ENCODE results near the gene PELI2.

The PELI2 gene, protein sequence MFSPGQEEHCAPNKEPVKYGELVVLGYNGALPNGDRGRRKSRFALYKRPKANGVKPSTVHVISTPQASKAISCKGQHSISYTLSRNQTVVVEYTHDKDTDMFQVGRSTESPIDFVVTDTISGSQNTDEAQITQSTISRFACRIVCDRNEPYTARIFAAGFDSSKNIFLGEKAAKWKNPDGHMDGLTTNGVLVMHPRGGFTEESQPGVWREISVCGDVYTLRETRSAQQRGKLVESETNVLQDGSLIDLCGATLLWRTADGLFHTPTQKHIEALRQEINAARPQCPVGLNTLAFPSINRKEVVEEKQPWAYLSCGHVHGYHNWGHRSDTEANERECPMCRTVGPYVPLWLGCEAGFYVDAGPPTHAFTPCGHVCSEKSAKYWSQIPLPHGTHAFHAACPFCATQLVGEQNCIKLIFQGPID
- total RNA-seq: 1.2 to 11.8 (median 5.8) reads per million in 18 experiments

DNA sequence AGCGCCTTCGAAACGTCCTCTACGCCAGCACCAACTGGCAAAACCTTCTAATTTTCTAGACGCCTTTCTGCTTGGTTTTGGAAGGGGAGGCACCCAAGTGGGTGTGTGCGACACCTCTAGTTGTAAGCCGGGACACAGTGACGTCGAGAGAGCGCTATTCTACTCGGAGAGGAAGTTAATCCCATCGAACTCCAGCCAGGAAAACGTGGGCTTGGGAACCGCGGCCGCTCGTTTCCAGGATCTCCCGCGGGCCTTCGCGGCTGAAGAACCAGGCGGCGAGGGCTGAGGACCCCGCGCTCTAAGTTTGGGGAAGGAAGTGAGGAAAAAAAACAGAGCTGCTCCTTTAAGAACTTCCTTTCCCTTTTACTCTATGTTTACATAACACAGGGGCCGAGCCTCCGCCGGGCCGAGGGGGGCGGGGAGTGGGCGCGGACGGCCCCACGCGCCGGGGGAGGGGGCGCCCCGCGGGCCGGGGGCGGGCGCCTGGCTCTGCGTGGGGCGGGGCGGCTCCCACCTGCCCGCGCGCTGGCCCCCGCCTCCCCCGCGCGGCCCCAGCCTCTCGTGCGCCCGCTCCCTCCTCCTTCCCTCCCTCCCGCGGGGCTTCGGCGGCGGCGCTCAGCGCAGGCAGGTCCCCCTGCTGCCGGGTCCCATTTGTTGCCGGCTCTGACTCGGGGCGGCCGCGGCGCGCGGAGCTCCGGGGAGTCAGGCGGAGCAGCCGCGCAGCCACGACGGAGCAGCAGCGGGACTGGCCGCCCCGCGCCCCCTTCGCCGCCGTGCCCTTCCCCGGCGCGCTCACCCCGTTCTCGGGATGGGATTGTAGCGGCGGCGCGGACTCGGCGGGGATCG is at the start of gene PELI2:
Gene PELI2, plus strand, starts transcription at position 647 of the 846 bp plus-strand sequence. CDS start 250 bp downstream, outside the sequence.
- peak; percentile 51 to 55 for DNase-seq

DNA sequence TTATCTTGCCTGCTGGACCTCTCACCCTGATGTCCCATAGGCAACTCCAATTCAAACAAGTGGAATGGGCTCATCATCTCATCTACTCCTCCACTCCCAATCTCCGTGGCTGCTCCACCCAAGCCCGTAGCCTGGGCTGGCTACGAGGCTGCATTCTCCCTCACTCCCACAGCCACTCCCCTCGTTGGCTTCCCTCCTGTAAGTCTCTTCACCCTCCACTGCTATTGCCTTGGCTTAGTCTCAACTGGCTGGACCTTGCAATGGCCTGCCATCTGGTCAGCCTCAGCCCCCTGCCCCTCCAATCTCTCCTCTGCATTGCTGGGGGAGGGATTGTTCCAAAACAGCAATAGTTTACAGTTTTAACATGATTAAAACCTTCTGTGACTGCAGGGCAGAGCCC is 44.4 kb upstream of the PELI2 start:
- no peak for DNase-seq

DNA sequence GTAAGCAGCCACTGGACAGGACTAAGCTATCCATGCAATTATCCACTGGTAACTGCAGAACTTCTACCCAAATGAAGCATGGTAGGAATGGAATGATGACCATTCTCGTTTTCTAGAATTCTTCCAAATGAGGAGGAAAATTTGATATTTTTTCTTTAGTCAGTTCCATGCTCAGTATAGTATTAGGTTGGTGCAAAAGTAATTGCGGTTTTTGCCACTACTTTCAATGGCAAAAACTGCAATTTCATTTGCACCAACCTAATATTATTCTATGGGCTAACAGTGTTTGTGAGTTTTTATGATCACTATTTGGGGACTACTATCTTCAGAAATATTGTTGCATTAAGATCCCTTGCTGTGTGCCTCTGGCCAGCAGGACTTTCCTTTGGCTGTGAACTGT is 42.9 kb upstream of the PELI2 start:
- DNase-seq: no peak

DNA sequence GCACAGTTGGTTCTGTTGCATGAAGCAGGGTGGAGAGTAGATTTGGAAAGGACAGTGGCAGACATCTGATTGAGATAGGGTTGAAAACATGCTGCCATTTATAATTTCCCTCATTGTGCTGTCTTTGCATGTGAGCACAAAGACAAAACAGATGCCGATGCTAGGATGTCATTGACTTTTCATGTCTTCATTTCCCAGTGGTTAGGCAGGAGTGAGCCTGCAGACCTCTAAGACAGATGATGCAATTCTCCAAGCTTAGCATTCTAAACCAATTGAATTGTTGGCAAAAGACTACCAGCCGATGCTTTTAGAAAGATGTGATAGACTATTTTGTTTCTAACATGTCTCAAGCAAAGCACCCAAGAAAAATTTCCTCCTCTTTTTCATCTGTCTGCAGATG is 37.1 kb upstream of the PELI2 start:
- no peak for DNase-seq

DNA sequence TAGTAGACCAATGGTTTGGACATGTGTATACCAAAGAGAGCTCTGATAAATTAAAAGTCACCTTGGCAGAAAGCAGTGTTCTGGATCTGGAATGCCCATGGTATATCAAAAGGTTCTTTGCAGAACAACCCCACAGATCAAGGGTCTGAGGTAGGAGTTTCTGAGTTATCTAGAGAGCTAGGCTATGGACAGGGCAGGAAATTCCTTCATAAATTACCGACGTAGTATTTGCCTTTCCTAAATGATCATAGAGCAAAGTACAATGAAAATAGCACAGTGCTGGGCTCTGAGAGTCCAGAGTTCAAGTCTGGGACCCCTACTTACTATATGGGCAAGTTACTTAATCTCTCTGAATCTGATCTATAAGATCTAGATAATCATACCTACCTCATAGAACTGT is 35.3 kb upstream of the PELI2 start:
- DNase-seq: no peak

DNA sequence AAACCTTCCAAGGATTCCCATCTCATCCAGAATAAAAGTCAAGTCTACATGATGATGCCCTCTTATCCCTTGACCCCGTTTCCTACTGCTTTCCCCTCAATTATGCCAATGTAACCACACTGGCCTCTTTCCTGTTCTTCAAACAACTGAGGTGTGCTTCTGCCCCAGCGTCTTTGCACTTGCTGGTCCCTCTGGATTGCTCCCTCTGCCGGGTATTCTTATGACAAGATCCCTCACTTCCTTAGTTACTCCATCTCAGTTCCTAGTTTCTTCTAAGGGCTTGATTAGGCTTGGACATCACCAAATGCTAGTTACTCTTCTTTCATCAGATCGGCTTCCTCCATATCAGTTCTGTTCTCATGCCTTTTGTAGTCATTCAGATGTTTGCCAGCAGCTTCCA is 32.7 kb upstream of the PELI2 start:
- DNase-seq: no peak

DNA sequence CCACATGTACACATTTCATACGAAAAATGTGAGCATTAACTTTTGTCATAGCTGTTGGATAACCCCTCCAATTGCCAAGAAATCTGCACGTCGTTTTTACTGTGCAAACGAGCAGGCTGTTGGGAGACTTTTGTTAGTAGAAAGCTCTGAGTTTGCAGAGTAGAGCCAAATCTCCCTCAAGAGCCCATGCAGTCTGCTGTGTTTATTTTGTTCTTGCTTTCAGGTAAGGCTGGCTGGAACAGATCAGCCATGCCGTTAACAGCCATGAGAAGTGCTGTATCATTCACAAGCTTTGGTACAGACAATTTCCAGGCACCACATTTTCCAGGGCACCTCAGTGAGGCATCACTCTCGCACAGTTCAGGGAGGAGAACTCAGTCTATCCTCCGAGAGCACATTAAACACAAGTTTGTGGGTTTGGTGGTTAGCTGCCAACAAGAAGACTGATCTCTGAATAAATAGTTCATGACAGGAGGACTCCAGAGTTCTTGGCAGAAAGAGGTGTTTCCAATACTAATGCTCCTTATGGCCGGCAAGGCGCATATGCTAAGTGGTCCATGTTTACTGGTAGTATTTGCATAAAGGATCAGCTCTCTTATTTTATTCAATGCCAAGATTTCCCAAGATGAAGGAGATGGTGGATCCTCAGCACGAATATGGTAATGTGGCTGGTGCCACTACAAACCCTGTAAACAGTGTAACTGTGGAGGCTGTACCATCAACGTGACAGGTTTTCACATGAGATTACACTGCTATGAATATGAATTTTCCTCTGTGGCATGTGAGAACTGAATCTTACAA is 30.3 kb upstream of the PELI2 start:
- DNase-seq: no peak

DNA sequence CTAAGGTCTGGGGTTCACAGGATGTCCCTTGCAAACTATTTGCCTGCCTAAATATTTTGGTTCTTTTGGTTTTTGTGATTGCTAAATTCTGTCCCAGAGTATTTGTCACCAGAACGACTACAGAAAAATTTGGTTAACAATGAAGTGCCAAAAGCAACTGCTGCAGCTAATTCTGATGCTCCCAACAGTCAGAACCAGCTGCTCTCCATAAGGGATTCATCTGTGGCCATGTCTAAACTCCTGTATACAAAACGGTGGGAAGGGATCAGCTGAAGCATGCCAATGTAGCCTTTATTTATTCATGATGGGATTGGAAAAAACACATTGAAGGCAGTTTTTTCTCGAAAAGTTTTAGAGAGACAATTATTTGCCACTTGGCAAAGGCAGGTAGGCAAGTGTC is 29.3 kb upstream of the PELI2 start:
- no peak for DNase-seq

DNA sequence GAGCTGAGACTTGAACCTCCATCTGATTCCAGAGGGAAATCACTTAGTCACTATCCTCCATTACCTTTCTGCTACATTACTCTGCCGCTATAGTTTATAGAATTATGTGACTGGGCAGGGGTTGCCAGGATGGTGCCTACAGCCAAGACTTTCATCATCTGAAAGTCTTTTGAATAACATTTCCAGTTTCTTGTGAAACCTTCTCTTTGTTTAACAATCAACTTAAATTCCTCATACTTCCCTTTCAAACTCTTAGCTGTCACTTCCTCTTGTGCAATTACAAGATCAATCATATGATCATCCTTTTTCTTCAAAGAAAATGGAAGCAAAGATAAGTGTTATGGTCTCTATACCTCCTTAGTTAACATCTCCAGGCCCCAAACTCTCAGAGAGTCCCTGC is 25.4 kb upstream of the PELI2 start:
- DNase-seq: peak; percentile 56 to 91

DNA sequence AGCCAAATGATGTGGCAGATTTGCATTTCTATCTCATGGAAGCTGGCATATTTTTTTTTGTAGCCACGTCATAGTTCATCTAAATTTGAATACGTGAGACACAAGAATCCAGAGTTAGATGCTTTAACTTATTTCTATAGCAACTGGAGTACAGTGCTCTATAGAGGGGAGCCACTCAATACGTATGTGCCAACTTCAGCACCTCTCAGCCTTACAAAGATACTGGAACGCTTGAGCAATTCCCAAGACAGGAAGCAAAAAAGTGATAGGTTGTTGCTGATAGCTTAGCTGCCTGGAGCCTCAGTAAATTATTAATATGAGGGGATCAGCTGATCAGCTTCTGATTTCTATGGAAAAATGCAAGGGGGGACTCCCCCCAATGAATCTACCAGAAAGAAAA is 24.1 kb upstream of the PELI2 start:
- DNase-seq: no peak

DNA sequence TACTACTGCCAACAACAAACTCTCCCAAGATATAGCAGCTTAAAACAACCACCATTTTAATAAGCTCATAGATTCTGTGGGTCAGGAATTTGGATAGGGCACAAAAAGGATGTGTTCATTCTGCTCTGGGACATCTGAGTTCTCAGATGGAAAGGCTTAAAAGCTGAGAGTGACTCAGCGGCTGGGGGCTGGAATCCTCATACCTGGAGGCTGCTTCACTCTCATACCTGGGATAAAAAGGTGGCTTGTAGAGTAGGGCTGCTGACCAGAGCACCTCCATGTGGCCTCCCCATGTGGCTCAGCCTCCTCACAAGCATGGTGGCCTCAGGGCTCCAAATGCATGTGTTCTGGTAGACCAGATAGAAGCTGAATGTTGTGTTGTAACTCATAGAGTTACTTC is 20.2 kb upstream of the PELI2 start:
- DNase-seq: no peak

DNA sequence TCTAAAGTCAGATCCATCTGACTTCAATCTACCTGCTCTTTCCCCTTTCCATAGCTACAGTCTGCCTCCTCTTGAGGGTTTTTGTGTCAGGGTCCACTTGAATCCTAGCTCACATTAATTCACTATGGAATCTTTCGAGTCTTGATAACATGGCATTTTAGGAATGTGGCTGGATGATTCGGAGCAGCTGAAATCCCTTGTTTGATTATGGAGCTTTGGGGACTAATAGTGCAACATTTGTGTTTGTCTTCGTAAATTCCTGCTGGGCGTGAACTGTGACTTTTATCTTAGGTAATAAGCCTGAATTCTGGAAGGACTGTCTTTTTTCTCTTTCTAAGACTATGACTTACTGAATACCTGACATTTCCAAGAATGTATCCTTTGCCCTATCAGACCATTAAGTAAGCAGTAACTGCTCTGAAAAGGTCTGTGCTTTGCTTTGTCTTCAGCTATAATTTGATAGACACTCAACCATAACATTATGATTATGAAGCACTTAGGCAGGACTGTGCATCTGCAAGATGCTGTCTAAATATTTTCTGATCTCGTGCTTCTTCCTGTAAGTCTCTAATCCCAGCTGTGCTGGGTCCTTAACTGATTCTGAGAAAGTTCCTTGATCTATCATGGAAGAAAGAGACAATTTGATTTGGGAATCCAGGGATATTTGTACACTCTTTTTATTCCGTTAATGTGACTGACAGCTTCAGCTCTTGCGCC is 19.0 kb upstream of the PELI2 start:
- DNase-seq: no peak

DNA sequence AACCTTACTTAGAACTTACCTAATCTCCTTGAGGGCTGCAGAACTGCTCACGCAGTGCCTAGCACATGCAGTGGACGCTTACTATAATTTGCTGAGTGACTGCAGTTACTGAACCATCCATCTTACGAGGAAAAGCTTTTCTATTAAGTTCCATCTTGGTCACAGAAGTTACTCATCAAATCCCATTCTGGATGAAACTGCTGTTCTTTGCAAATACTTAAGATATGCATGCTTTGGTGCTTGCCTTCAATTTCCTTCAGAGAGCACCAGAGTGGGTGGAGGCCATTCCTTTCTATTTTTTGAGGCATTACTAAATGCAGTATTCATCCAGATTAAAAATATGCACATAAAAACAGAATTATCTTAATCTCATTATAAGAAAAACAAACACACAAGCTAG is 17.7 kb upstream of the PELI2 start:
- no peak for DNase-seq

DNA sequence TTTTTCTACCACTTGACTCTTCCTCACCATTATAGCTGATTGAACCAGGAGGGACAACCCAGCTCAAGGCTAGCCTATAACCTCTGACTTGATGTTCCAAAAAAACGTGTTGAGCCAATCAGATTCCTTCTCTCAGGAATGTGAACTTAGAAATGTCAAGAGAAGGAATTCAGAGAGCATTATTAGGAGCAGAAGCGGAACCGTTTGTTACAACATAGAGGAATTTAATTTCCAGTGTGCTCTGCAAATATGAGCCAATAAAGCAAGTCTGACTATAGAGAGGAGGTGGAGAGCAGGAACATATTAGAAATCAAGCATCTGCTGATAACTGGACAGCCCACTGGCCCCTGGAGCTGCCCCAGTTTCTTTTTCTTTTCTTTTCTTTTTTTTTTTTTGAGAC is 15.3 kb upstream of the PELI2 start:
- DNase-seq: no peak

DNA sequence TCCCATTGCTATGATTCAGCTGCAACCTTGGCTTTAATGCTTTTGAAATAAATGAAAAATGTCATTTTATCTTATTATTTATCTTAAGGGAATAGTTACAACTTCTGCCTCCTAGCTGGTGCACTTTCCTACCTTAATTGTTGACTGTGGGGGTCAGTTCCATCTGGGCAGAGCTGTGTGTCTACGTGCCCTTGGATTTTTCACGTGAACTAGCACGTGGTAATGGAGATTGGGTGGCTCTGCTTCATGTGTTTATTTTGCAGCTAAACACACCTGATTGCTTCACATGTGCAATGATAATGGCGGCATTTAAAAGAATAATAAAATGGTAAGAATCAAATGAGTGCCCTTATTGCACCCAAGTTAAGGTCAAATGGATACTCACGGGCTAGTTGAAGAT is 10.6 kb upstream of the PELI2 start:
- DNase-seq: no peak

DNA sequence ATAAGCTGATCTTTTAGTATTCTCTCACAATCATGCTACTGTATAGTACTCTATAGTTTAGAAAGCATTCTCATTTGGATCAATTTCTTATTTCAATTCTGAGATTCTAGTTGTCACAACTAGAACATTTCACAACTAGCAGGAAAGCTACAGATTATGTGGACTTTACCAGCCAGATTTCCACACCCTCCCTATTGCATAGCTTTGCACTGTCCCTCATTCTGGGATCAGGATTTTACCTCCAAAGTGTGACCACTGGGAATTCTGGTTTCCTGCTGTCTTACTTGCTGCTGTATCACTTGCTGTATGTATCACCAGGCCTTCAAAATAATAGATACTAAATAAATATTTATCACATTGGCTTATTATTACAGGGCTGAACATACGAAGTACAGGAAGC is 10.2 kb upstream of the PELI2 start:
- DNase-seq: no peak

DNA sequence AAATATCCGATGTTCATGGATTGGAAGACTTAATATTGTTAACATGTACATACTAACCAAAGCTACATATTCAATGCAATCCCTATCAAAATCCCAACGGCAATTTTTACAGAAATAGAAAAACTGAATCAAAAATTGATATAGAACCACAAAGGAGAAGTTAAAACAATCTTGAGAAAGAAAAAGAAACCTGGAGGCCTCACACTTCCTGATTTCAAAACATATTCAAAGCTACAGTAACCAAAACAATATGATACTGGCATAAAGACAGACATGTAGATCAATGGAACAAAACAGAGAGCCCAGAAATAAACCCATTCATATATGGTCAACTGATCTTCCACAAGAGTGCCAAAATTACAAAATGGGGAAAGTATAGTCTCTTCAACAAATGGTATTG is 5.4 kb upstream of the PELI2 start:
- peak; percentile 30 to 73 for DNase-seq

DNA sequence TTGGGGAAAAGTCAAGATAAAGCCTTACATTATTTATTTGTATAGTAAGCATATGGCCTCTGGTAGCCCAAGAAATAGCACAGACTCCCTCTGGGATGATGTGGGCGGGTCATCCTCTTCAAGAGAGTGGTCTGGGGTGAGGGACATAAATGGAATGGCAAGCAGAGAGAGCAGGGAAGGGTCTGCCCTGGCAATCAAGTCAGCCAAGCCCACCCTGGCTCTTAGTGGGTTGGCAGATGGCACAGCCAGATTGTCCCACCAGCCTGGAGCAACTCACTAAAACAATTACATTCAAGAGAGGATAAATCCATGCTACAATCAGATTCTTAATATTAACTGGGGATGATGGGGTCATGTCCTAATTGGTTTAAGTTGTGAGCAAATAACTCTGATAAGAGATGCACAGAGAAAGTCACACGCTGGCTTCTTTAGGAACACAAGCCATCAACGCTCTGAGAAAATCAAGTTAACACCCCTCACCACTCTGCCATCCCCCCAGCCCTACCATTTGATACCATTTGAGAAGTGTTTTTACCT is 2.8 kb upstream of the PELI2 start:
- no peak for DNase-seq

DNA sequence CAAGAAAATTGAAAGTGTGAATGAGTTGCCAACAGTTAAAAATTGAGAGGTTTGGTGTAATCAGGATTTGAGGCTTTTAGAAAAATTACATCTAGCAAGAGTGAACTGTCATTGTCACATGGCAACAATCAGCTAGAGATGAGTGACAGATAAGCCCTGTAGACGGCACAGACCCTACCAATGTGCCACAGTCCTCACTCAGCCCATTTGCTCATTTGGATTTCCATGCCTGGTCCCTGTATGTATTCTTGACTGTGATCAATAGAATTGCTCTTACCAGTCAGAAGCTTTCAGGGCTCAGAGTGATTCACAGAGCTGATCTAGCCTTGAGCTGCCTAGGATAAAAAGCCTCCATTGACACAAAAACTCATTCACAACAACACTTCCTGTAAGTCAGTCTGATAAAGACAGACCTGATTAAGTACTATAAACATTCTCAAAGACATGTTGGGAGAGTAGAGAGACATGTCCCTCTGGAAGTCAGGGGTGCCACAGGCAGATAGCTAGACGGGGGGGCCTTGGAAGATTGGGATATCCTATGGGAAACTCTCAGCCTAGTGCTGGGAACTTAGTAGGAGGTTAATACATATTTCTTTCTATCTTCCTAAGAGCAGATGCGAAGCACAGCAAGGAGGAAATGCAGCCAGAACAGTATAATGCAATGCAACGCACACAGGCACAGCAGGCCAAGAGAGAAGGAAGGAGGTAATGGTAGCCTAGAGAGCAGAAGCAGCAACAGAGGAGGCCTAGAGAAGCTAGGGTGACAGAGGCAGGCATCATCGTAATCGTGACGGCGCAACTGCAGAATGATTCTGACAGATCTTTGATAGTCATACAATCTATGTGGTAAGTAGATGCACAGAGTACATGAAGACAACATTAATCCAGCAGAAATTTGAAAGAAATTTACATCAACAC is 2.0 kb upstream of the PELI2 start:
- DNase-seq: peak in 1 of 2 donors; percentile 27

DNA sequence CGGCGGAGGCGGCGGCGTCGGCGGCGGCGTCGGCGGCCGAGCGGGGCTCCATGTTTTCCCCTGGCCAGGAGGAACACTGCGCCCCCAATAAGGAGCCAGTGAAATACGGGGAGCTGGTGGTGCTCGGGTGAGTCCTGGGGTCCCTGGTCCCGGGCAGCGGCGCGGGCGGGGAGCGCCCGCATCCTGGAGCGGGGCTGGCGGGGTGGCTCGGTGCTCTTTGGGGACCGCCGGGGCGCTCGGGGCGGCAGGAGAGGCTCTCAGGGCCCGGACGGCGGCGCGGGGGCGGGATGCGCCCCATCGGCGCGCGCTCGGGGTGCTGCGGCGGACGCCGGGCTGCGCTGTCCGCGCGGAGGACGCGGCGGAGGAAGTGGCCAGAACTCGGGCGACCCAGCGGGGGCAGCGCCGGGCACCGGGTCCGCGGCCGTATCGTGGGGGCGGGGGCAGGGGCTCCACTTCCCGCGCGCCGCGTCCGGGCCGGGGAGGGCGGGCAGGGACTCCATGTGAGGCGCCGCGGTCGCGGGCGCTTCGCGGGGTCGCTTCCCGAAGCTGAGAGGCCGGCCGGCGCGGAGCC is 485 bp downstream of the PELI2 start:
- peak in 1 of 2 donors; percentile 65 for DNase-seq

Data from inflammatory macrophage (primary cell).